Measurements from ENCODE around the gene OR11A1.

- TF ChIP-seq POLR2AphosphoS5 (IDR thresholded peaks at IDR 0.05; ENCODE audit: low read depth, low read length) (no peak), PAX5 (IDR thresholded peaks at IDR 0.05; ENCODE audit: insufficient read depth, low read length, severe bottlenecking) (no peak), POLR2A (IDR thresholded peaks at IDR 0.05; ENCODE audit: low read depth, low read length) (no peak), TAF1 (IDR thresholded peaks at IDR 0.05; ENCODE audit: low read depth, low read length) (no peak)
Observed at GRCh38 chr6:29424168-29424567, 32.7 kb downstream of the OR11A1 start.

Measured in GM12891 (cell line).